Measurements from ENCODE around the gene YPEL4. TPM values are rescaled to one million over a fixed set of nuclear protein-coding genes. Genes with fewer than 3 reads are reported as not detected.

Gene YPEL4
- total RNA-seq, 1 experiment from 2014 or later = not detected

- peak overlapping the region; percentile 17; a peak in 3 of 4 replicates for H3K4me3 ChIP-seq (ENCODE audit: low read depth in 2 of 2, low read length in 2 of 2)
- POLR2A ChIA-PET = no interaction called here
- no TSS peak for BruUV-seq (replicated peaks)
Observed at GRCh38 chr11:57648801-57649735, 644 bp downstream of the YPEL4 start.

More at GRCh38 chr11:57648801-57649735, 644 bp downstream of the YPEL4 start:
- H3K27ac ChIP-seq (ENCODE audit: low read length) = no peak overlapping the region
- CTCF ChIA-PET = interaction anchor here (0.7 kb wide), 1 partner anchor 118 kb away, joined by 5 read pairs; no protein-coding TSS in a partner anchor
- in situ Hi-C loops (cut with HindIII; ENCODE audit: low pct_unique_long_range_greater_than_20kb, low sequenced_read_pairs) = no loop called here
- no peaks in the 10 kb centered on the region for H3K9me3 ChIP-seq (ENCODE audit: control insufficient read depth, insufficient read depth, low read depth, low read length)
- H3K27me3 ChIP-seq (ENCODE audit: control insufficient read depth, insufficient read depth, low read length) = peaks cover 10% of the 10 kb centered on the region
- no peak for TF ChIP-seq SIN3A (IDR thresholded peaks at IDR 0.05; ENCODE audit: borderline replicate concordance, insufficient read depth, low read depth, low read length)
- TF ChIP-seq REST (IDR thresholded peaks at IDR 0.05; ENCODE audit: insufficient read depth in 1 of 2, low read depth in 2 of 2, low read length in 1 of 2) = no peak
- TF ChIP-seq TCF7L2 (IDR thresholded peaks at IDR 0.05; ENCODE audit: low read depth, low read length) = no peak
- TF ChIP-seq CTCF (IDR thresholded peaks at IDR 0.05) = no peak
- TF ChIP-seq POLR2AphosphoS5 (IDR thresholded peaks at IDR 0.05; ENCODE audit: low read depth, low read length) = no peak
- no peaks in the 10 kb centered on the region for H3K36me3 ChIP-seq (ENCODE audit: control insufficient read depth, insufficient read depth, low read length)
- intact Hi-C loops (cut with micrococcal nuclease; ENCODE audit: unreplicated experiment) = loop anchor here (10.0 kb wide), 1 partner anchor 194 kb away; no protein-coding TSS in a partner anchor
- no peak for DNase-seq (ENCODE audit: low read depth, low spot score)
- peaks cover 19% of the 10 kb centered on the region for H3K4me1 ChIP-seq (ENCODE audit: control insufficient read depth, insufficient read depth, low read length)
- no peak for ATAC-seq
